Endothelial cell of umbilical vein (primary cell): Measurements from ENCODE around the gene SLITRK3. TPM values are rescaled to one million over a fixed set of nuclear protein-coding genes. Genes with fewer than 3 reads are reported as not detected.
A peak's percentile ranks its signal among the peaks of the same experiment; 100 is the strongest.

Experiments
- BruUV-seq: library from RNA; stranded (reverse); fragments of 400-500 nt; replicated peaks from 2 replicates; lab custom pipeline; 2021; lab: Mats Ljungman, UMichigan
- CTCF ChIA-PET: fragments of 300-600, 350-600 bp; sonication (Branson Sonifier 250); formaldehyde crosslinking; loops from one replicate; lab custom pipeline; 2021; ENCODE audit warnings: antibody characterized with exemption, inconsistent platforms; lab: Charles Lee
- POLR2A ChIA-PET: fragments of 300-600, 350-600 bp; sonication (Branson Sonifier 250); formaldehyde crosslinking; loops from one replicate; lab custom pipeline; 2021; ENCODE audit warnings: antibody characterized with exemption, inconsistent platforms; lab: Charles Lee
- DNase-seq: peaks from one replicate; pipeline ENCODE4 v3.0.0-alpha.2; 2011; ENCODE audit warnings: low read depth, low spot score
- FAIRE-seq: peaks from 2 replicates; lab custom pipeline; 2011; peaks lifted over from hg19 to GRCh38; lab: Jason Lieb, UNC
- H2AFZ ChIP-seq: 2 replicates; pipeline ENCODE4 v1.6.0; 2012; ENCODE audit warnings: low read depth, low read length, control low read depth, inconsistent platforms
- H3K27ac ChIP-seq: 2 replicates; pipeline ENCODE4 v1.5.1; 2011; ENCODE audit warnings: low read depth, mild to moderate bottlenecking, control low read depth, low read length, moderate library complexity; ENCODE audit not compliant: insufficient read depth
- H3K27me3 ChIP-seq, 2 experiments: 2 replicates each; pipeline versions ENCODE4 v1.6.0 to v1.6.1; 2011; ENCODE audit warnings: low read length in 2 of 2, mixed read lengths in 1 of 2; ENCODE audit not compliant: control insufficient read depth in 2 of 2, insufficient read depth in 2 of 2
- H3K36me3 ChIP-seq, 2 experiments: 2 replicates in 1 of 2; 3 replicates in 1 of 2; pipeline ENCODE4 v1.5.1; 2011; ENCODE audit warnings: low read length in 2 of 2, mild to moderate bottlenecking in 1 of 2, moderate library complexity in 1 of 2; ENCODE audit not compliant: control insufficient read depth in 2 of 2, insufficient read depth in 2 of 2; ENCODE audit errors: extremely low read depth in 1 of 2
- H3K4me1 ChIP-seq: 3 replicates; pipeline ENCODE4 v1.5.1; 2011; ENCODE audit warnings: mild to moderate bottlenecking, low read length; ENCODE audit not compliant: control insufficient read depth, insufficient read depth; ENCODE audit errors: extremely low read depth
- H3K4me2 ChIP-seq: 2 replicates; pipeline ENCODE4 v1.6.1; 2011; ENCODE audit warnings: low read length, control low read depth, mixed read lengths; ENCODE audit not compliant: insufficient read depth
- H3K4me3 ChIP-seq, 3 experiments: fragments of 200-600 bp in 1 of 3; sonication (generic), shearing (Covaris generic) in 1 of 3; replicated peaks in 1 of 3; 2 replicates each; pipeline ENCODE4 v1.5.1; 2011 to 2016; ENCODE audit warnings: control low read depth in 3 of 3, low read length in 3 of 3, mild to moderate bottlenecking in 2 of 3, inconsistent platforms in 1 of 3, low read depth in 1 of 3, moderate library complexity in 1 of 3; ENCODE audit not compliant: insufficient read depth in 1 of 3
- H3K79me2 ChIP-seq: 2 replicates; pipeline ENCODE4 v1.6.0; 2012; ENCODE audit warnings: low read length, inconsistent platforms; ENCODE audit not compliant: control insufficient read depth, insufficient read depth
- H3K9ac ChIP-seq: replicated peaks from 2 replicates; pipeline ENCODE3; 2011; ENCODE audit warnings: low read length, control low read depth; ENCODE audit not compliant: insufficient read depth; ENCODE audit errors: extremely low read depth
- H3K9me1 ChIP-seq: replicated peaks from 3 replicates; pipeline ENCODE4 v1.6.0; 2011; ENCODE audit warnings: mild to moderate bottlenecking, low read length; ENCODE audit not compliant: control insufficient read depth, insufficient read depth; ENCODE audit errors: extremely low read depth
- H3K9me3 ChIP-seq: replicated peaks from 2 replicates; pipeline ENCODE4 v1.5.1; 2012; ENCODE audit warnings: low read length, inconsistent platforms; ENCODE audit not compliant: control insufficient read depth, insufficient read depth
- H4K20me1 ChIP-seq: replicated peaks from 2 replicates; pipeline ENCODE3; 2011; ENCODE audit warnings: mild to moderate bottlenecking, low read length; ENCODE audit not compliant: control insufficient read depth, insufficient read depth; ENCODE audit errors: extremely low read depth
- CTCF ChIP-seq, 2 donors: IDR thresholded peaks; 1 replicate in 1 of 2; 2 replicates in 1 of 2; pipeline ENCODE4 v1.5.1; 2011; ENCODE audit warnings: low read length in 2 of 2, mild to moderate bottlenecking in 2 of 2, moderate library complexity in 2 of 2, control low read depth in 1 of 2, inconsistent platforms in 1 of 2, low read depth in 1 of 2; ENCODE audit not compliant: insufficient read depth in 1 of 2; ENCODE audit errors: extremely low read depth in 1 of 2
- EZH2 ChIP-seq: IDR thresholded peaks from 2 replicates; pipeline ENCODE4 v1.6.1; 2012; ENCODE audit warnings: borderline replicate concordance, low read depth, mild to moderate bottlenecking, moderate library complexity, low read length, inconsistent platforms; ENCODE audit not compliant: severe bottlenecking
- FOS ChIP-seq: IDR thresholded peaks from 2 replicates; pipeline ENCODE4 v1.6.1; 2011; ENCODE audit warnings: mild to moderate bottlenecking, low read length, moderate library complexity, borderline replicate concordance; ENCODE audit not compliant: insufficient read depth
- GATA2 ChIP-seq: IDR thresholded peaks from 2 replicates; pipeline ENCODE4 v1.7.0; 2011; ENCODE audit warnings: low read depth, mild to moderate bottlenecking, moderate library complexity, mixed read lengths, low read length; ENCODE audit not compliant: insufficient read length, insufficient read depth
- JUN ChIP-seq: IDR thresholded peaks from 2 replicates; pipeline ENCODE4 v1.6.1; 2011; ENCODE audit warnings: borderline replicate concordance, low read depth; ENCODE audit not compliant: insufficient read length, insufficient read depth
- MYC ChIP-seq: IDR thresholded peaks from one replicate; pipeline ENCODE4 v1.6.1; 2011; ENCODE audit warnings: mild to moderate bottlenecking, low read depth, low read length
- POLR2A ChIP-seq: IDR thresholded peaks from 2 replicates; pipeline ENCODE4 v1.6.1; 2012; ENCODE audit warnings: low read depth, mild to moderate bottlenecking, control low read depth, low read length
- POLR2AphosphoS5 ChIP-seq: IDR thresholded peaks from 2 replicates; pipeline ENCODE4 v1.6.1; 2012; ENCODE audit warnings: low read depth, mild to moderate bottlenecking, control low read depth, low read length, moderate library complexity; ENCODE audit not compliant: insufficient read depth
- dilution Hi-C: fragments of 300-500 bp; cut with MboI; formaldehyde crosslinking; loops from one replicate; pipeline ENCODE4 v1.15.0; 2019; ENCODE audit warnings: low sequenced_read_pairs; ENCODE audit not compliant: extremely low pct_ligation_motif_present
- intact Hi-C: fragments of 100-400 bp; cut with micrococcal nuclease; formaldehyde crosslinking; loops from one replicate; pipeline ENCODE4 v1.10.0; 2022
- polyA plus RNA-seq, 4 experiments: library from polyadenylated mRNA; depleted of rRNA in 3 of 4; stranded (reverse) in 3 of 4; unstranded in 1 of 4; fragments of >200 nt; gene quantifications; 2 replicates each; pipeline versions ENCODE4 v1.2.1 to v1.2.3, GENCODE V29; 2011 to 2012; ENCODE audit warnings: missing spikeins in 1 of 4
- total RNA-seq: library from RNA; stranded (reverse); gene quantifications from 2 replicates; pipeline ENCODE4 v1.2.3, GENCODE V29; 2021
- TF ChIP-seq, protein P1 (sequence below): IDR thresholded peaks from 2 replicates; pipeline ENCODE4 v1.6.1; 2011; ENCODE audit not compliant: insufficient read depth, insufficient read length

SLITRK3 gene
- total and polyA plus RNA-seq, 2 donors (not counting 3 experiments of a cell fraction or from before 2014, with no cell fraction given) = not detected

DNA sequence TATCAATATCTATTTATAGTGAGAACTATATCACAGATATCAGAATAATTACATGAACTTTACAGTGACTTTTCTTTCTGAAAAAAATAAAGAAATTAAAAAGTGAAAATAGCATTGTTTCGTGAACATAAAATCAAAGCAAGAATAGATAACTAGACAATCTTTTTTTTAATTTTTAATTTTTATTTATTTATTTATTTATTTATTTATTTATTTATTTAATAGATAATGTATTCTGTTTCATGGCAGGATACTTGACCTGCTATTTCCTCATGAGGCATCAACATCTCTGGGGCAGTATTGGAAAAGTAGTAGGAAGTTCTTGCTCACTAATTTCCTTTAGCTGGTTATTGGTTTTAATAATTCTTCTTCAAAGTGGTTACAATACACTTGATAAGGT lies 33.3 kb downstream of the SLITRK3 start:
- DNase-seq (no peak), FAIRE-seq (peak; percentile 28)
- Histone ChIP-seq H3K36me3 (no peaks in the 10 kb centered on the region), H2AFZ (no peak overlapping the region), H3K9me3 (no peaks in the 10 kb centered on the region), H3K27ac (no peak overlapping the region), H3K27me3 (no peaks in the 10 kb centered on the region), H3K4me2 (no peak overlapping the region), H4K20me1 (no peaks in the 10 kb centered on the region), H3K79me2 (no peaks in the 10 kb centered on the region), H3K4me1 (no peaks in the 10 kb centered on the region), H3K9ac (no peak overlapping the region), H3K4me3 (no peak overlapping the region), H3K9me1 (no peaks in the 10 kb centered on the region)
- POLR2A ChIA-PET = no interaction called here
- CTCF ChIA-PET = no interaction called here
- no TSS peak for BruUV-seq
- dilution Hi-C loops (no loop called here), intact Hi-C loops (no loop called here)
- TF ChIP-seq POLR2AphosphoS5 (no peak), JUN (no peak), GATA2 (no peak), CTCF (IDR thresholded peaks at IDR 0.05; ENCODE audit: extremely low read depth in 1 of 2, insufficient read depth in 1 of 2, low read depth in 1 of 2, low read length in 2 of 2) (no peak), FOS (no peak), POLR2A (no peak), EZH2 (no peak), MYC (no peak)
- TF ChIP-seq, protein P1, sequence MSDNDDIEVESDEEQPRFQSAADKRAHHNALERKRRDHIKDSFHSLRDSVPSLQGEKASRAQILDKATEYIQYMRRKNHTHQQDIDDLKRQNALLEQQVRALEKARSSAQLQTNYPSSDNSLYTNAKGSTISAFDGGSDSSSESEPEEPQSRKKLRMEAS = no peak
